PC-3 (cell line): ENCODE results near the gene GDI2.

Source experiments
- CTCF ChIP-seq: fragments of 300-600 bp; sonication (generic); conservative IDR thresholded peaks from 2 replicates; pipeline ENCODE4 v1.5.1; 2017; ENCODE audit warnings: antibody characterized with exemption, low read depth, mild to moderate bottlenecking, low read length
- EZH2 ChIP-seq: fragments of 300-600 bp; sonication (generic); IDR thresholded peaks from one replicate; pipeline ENCODE4 v1.6.1; 2017; ENCODE audit warnings: antibody characterized with exemption, mild to moderate bottlenecking, low read length; ENCODE audit not compliant: unreplicated experiment

- TF ChIP-seq EZH2 (no peak), CTCF (no peak)
These were observed 67.0 kb downstream of the GDI2 start for GRCh38 chr10:5746197-5746596.
